ENCODE results near the gene LILRB1.

DNA sequence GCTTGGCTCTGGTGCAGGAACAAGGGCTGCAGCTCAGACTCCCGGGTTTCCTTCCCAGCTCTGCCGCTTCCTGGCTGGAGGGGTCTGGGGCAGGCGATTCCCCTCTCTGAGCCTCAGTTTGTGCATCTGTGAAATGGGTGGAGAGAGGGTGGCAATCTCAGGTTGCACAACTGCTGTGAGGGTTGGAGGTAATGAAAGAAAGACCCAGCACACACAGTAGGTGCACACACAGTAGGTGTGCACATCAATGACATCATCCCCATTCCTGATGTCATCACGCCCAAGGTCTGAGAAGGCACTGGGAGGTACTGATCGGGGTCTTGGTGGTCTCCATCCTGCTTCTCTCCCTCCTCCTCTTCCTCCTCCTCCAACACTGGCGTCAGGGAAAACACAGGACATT is 35.2 kb downstream of the LILRB1 start:
- TF ChIP-seq, protein P1, sequence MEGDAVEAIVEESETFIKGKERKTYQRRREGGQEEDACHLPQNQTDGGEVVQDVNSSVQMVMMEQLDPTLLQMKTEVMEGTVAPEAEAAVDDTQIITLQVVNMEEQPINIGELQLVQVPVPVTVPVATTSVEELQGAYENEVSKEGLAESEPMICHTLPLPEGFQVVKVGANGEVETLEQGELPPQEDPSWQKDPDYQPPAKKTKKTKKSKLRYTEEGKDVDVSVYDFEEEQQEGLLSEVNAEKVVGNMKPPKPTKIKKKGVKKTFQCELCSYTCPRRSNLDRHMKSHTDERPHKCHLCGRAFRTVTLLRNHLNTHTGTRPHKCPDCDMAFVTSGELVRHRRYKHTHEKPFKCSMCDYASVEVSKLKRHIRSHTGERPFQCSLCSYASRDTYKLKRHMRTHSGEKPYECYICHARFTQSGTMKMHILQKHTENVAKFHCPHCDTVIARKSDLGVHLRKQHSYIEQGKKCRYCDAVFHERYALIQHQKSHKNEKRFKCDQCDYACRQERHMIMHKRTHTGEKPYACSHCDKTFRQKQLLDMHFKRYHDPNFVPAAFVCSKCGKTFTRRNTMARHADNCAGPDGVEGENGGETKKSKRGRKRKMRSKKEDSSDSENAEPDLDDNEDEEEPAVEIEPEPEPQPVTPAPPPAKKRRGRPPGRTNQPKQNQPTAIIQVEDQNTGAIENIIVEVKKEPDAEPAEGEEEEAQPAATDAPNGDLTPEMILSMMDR (IDR thresholded peaks at IDR 0.05; ENCODE audit: poor library complexity), result no peak
- TF ChIP-seq EZH2 (IDR thresholded peaks at IDR 0.05; ENCODE audit: borderline replicate concordance) (no peak), EZH2phosphoT487 (IDR thresholded peaks at IDR 0.05; ENCODE audit: low read depth, severe bottlenecking, unreplicated experiment) (no peak)
